Neural cell (in vitro differentiated cells): ENCODE data around the gene ELOA.
A peak's percentile ranks its signal among the peaks of the same experiment; 100 is the strongest.

ENCODE experiments used
- CTCF ChIP-seq: fragments of 450-650 bp; IDR thresholded peaks from 2 replicates; pipeline ENCODE4 v1.5.1; 2014; ENCODE audit warnings: antibody characterized with exemption, mild to moderate bottlenecking, moderate library complexity; ENCODE audit not compliant: poor library complexity, severe bottlenecking
- EP300 ChIP-seq: fragments of 450-650 bp; conservative IDR thresholded peaks from 2 replicates; pipeline ENCODE4 v1.6.1; 2014; ENCODE audit warnings: antibody characterized with exemption, mild to moderate bottlenecking, moderate library complexity; ENCODE audit not compliant: poor library complexity, severe bottlenecking
- EZH2 ChIP-seq: fragments of 200-600, 300-800 bp; shearing (Covaris generic), sonication (generic); IDR thresholded peaks from 2 replicates; pipeline ENCODE4 v1.6.1; 2014; ENCODE audit warnings: antibody characterized with exemption, low read length, borderline replicate concordance, mild to moderate bottlenecking; ENCODE audit not compliant: insufficient read depth, poor library complexity, severe bottlenecking

- TF ChIP-seq CTCF = peak; percentile 20
- TF ChIP-seq EZH2 = no peak
- no peak for TF ChIP-seq EP300
Observed at GRCh38 chr1:23809751-23810171, 66.5 kb downstream of the ELOA start.
